Esophagus squamous epithelium (tissue), 4 donors: ENCODE results near the gene MEI1.

Source experiments
- CTCF ChIP-seq, 6 experiments: fragments of 450-650 bp in 4 of 6; fragments of 200-600 bp in 2 of 6; sonication (generic) in 2 of 6; IDR thresholded peaks; one replicate each; pipeline ENCODE4 v1.5.1; 2016 to 2019; ENCODE audit warnings: antibody characterized with exemption in 6 of 6, mild to moderate bottlenecking in 4 of 6, moderate library complexity in 4 of 6
- POLR2A ChIP-seq, 4 donors: fragments of 450-650 bp; IDR thresholded peaks; one replicate each; pipeline ENCODE4 v1.6.1; 2017; ENCODE audit warnings: antibody characterized with exemption in 4 of 4, mild to moderate bottlenecking in 4 of 4, moderate library complexity in 3 of 4

DNA sequence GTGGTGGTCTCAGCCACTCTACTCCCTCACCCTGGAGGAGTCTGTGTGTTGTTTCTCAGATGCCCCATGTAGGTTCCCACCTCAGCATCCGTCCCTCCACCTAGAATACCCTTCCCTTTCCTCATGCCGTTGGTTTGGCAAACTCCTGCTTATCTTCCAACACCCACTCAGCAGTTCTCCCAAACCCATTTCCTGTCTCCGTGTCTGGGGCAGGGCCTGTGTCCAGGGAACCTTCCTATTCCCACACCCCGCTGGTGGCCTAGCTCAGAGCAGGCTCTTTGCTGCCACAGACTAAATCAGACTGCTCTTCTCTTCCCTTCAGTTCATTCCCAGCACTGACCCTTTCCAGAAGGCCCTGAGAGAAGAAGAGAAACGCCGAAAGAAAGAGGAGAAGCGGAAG is 126.1 kb downstream of the MEI1 start:
- TF ChIP-seq CTCF (IDR thresholded peaks at IDR 0.05) (no peak), POLR2A (IDR thresholded peaks at IDR 0.05) (no peak)
